Kasumi-1 (cell line): ENCODE results near the gene UBE4B.
"Not testable (repeated sequence)": the region's sequence is repeated elsewhere in the genome, so short reads cannot be mapped to it uniquely, and the experiment has no call there.

Experiments
- DNase-seq, 2 experiments: peaks; one replicate each; lab custom pipeline; 2025; lab: John Stamatoyannopoulos, UW

UBE4B gene

GRCh38 chr1:10210841-10211804 lies 178.4 kb downstream of the UBE4B start:
- no peak for DNase-seq

- no peak for DNase-seq
These were observed 179.2 kb downstream of the UBE4B start for GRCh38 chr1:10211805-10212410.

- no peak for DNase-seq
These were observed 179.7 kb downstream of the UBE4B start for GRCh38 chr1:10212476-10212875.

GRCh38 chr1:10213186-10213705 lies 180.5 kb downstream of the UBE4B start:
- no peak for DNase-seq

GRCh38 chr1:10216090-10216749 lies 183.5 kb downstream of the UBE4B start:
- no peak for DNase-seq

GRCh38 chr1:10217748-10218441 lies 185.1 kb downstream of the UBE4B start:
- no peak for DNase-seq

- DNase-seq: no peak
These were observed 187.4 kb downstream of the UBE4B start for GRCh38 chr1:10220200-10220599.

- DNase-seq: not testable (repeated sequence)
These were observed 187.9 kb downstream of the UBE4B start for GRCh38 chr1:10220657-10221056.

- DNase-seq: no peak
These were observed 192.8 kb downstream of the UBE4B start for GRCh38 chr1:10225573-10225972.

- DNase-seq: no peak
These were observed 195.8 kb downstream of the UBE4B start for GRCh38 chr1:10228528-10228927.

GRCh38 chr1:10229903-10230302 lies 197.1 kb downstream of the UBE4B start:
- DNase-seq: no peak
